Stimulated activated CD8-positive, alpha-beta memory T cell treated with anti-CD3 and anti-CD28 coated beads, Interleukin-4, amount 100 ng/mL, for 4 hours (primary cell): ENCODE results near the gene LRRC18.

Source experiments
- DNase-seq, 2 donors: peaks; one replicate each; pipeline ENCODE4 v3.0.0-alpha.2; 2020; ENCODE audit warnings: low read depth in 2 of 2, low spot score in 1 of 2

Gene LRRC18

GRCh38 chr10:48946891-48947500, 7.4 kb upstream of the LRRC18 start:
- DNase-seq = no peak

DNA sequence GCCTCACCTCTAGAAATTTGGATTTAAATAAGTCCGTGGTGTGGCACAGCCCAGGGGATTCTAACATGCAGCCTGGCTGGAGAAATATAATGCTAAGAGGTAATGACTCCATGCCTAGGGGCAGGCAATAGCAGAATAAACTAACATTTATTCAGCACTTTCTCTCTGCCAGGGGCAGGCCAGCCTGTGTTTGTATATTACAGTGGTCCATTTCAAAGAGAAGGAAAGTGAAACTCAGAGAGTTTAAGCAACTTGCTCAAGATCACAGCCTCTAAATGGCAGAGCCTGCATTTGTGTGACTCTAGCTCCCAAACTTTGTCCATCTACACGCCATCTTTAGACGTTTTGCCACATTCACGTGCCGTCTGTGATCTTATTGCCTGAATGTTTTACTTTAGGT, 6.7 kb upstream of the LRRC18 start:
- no peak for DNase-seq

DNA sequence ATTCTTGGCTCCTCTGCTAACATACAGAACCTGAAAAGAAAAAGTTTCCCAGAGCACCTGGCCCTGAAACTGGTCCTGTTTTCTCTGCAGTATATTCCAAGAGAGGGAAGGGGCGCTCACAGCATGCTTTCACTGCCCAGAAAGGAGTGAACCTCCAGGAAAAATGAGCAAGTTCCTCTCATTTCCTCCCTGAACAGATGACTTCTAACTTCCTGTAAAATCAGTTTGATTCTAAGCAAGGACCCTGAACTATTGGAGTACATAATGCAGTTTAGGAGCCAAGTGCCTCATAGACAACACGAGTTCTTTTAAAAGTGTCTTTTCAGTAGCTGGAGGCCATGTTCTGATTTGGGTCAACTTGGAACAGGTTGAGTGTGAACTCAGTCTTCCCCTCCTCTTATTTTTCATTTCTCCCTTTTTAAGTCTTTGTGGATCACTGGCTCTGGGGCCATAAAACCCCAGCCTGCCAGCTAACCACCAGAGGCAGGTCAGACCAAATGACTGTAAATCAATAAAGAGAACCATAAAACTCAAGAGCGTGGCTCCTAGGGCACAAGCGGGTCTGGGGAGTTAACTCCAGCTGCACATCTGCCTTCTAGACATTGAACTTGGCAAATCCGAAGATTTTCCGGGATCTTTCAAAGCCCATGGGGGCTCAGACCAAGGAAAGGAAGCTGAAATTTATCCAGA, 5.9 kb upstream of the LRRC18 start:
- no peak for DNase-seq

DNA sequence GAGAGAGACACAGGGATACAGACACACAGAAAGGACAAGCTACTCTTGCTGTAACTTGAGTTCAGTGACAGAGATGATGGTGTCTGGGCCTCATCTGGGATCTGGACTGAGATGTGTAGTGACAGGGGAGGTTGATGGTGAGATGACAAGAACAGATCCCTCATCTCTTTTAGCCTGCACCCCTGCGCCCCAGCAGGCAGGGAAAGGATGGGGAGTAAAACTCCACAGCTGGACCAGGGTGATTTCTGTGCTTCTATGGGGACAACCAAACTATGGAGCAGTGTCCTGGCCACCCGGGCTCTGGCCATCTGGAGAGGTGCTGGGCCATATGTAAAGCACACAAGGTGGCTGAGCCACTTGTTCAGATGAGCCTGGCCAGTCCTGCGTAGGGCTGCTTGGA, 4.5 kb upstream of the LRRC18 start:
- DNase-seq = no peak

GRCh38 chr10:48943096-48943495, 3.5 kb upstream of the LRRC18 start:
- no peak for DNase-seq

GRCh38 chr10:48941427-48942075, 1.9 kb upstream of the LRRC18 start:
- DNase-seq = no peak

DNA sequence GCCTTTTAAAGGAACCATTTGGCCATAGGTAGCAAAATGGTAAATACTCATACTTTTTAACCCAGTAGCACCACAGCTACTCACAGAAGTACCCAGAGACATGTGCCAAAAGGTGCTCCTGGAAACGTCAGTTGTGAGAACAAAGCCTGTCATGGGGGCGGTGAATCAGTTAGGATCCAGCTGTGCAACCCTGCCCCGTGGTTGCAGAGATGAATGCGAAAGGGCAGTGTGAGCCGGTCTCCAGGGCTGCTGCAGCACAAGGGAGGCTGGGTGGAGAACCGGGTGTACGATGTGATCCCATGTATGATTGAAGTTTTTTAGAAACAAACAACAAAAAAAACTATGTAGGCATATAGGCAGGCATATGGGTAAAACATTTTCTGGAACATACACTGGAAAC, 1.3 kb upstream of the LRRC18 start:
- no peak for DNase-seq

DNA sequence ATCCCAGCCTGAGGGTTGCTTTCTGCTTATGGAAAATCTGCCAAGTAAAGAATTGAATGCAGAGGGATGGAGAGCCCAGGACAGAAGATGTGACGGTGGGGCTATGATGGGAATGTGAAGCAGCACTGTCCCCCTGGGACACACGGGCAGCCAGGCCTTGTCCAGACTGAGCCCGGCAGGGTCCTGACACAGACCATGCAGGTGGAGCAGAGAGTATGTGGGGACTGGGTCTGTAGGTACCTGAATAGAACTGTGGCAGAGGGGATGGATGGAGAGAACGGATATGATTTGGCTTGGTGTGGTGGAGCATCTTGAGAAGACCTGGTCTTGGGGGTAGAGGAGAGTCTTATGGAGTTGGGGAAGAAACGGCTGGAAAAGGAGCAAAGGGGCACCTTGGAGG, 732 bp upstream of the LRRC18 start:
- DNase-seq = no peak

GRCh38 chr10:48938990-48939536, 577 bp downstream of the LRRC18 start:
- DNase-seq = no peak

DNA sequence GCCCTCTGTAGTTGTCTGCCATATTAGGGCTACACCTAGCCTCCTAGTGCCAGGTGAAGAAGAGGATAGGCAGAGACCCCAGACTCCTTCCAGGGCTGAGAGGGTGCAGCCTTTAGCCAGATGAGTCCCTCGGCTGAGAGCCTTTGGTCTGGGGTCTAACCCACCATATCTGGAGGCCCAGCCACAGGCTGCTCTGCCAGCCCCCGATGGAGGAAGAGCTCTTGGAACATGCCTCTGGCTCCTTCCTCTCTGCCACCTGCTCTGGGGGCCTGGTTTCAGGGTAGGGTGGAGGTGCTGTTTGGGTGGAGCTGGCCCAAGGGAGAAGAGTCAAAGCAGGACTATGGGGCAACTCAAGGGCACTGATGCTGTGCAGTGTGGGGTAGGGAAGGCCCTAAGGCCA, 1.4 kb downstream of the LRRC18 start:
- no peak for DNase-seq

DNA sequence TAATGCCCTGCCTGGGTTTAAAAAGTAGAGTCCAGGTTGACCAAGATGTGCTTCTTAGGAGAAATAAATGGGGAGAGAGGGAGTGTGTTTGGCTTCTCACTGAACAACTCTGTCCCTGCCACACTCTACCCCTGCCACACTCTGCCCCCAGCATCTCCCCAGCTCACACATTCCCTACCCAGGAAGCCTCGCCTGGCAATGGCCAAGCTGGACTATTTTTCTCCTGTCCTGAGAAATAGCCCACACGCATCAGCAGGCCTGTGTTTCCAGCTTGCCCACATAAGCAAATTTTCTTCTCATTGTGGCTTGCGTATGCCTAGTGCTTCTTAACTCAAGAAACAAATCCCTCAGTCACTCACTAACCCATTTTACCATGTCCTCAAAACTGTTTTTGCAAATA, 1.8 kb downstream of the LRRC18 start:
- no peak for DNase-seq

DNA sequence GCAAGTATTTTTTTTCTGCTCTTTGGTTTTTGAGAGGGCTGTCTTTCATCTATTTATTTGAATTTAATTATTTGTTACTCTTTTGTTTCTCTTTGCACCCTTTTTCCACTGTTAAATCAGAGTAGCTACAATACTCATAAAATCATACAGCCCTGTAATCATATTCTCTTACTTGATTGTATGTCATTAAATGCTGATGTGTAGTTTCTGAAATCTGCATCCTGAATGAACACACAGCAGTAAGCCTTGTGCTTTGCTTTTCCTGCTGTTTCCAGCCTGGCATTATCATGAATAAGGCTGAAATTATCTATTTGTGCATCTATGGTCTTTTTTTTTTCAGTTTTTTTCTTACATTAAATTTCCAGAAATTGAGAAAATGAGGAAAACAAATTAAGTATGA, 4.1 kb downstream of the LRRC18 start:
- no peak for DNase-seq

DNA sequence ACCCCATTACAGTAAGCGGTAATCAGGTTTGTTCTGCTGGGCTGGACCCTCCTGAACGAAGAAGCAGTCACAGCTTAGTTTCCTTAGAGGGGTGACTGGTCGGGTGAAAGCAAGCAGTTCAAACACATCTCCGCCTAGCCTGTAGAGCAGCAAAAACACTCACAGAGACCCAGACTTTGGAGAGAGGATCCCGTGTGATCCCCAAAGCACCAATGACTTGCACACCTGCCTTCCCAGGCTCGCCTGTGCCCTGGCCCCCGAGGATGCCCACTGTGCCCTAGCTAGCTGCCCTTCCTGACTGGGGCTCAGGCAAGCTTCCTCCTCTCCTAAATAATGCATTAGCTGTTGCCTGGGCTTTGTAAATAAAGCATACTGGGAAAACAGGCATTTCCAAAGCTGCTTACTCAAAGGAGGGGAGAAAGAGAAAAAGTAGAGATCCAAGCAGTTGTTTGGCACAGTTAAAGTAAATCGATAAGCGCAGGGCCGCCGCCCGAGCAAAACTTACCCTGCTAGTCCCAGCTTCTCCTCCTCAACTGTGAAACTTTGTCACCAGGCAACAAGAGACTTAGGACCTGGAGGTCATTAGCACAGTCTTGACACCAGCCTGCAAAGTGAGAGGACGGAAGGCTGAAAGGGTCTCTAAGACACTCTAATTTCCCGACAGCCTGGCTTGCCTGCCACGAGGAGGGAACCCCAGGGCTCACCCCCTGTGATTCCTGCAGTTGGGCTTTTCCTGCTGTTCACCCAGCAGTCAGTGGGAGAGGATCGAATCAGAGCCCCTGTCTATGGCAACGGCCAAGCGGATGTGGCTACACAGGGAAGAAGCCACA, 4.8 kb downstream of the LRRC18 start:
- DNase-seq = no peak

DNA sequence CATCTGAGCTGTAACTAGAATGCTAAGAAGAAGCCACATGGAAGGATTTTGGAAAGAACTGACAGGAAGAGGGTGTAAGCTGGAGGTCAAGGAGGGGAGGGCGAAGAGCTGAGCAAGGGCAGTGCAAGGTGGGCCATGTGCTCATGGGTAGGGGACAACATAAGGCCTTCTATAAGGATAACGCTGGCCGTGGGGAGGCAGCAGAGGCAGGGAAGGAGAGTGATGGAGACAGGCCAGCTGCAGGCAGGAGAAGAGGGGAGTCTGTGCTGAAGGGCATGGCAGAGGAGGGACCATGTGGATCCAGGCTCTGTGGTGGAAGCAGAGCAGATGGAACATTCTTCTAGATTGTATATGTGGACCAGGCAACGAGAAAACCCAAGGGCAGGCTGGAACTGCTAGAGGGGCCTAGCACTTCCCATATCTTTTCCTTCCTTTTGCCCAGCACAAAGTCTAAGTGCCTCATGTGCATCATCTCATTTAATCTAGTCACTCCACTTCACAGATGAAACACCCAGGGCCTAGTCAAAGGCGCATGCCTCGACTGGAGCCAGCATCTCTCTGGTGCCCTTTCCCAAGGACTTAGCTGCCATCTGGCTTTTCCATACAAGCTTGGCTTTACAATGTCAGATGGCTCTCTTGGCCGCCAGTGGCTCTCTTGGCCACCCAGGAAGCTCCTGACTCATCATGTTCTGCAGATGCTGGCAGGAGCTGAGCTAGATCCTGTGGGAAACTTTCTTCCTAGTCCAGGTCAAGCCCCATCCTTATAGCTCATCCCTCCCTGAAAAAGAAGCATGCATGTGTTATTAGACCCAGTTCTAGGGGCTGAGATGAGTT, 6.6 kb downstream of the LRRC18 start:
- DNase-seq = no peak

DNA sequence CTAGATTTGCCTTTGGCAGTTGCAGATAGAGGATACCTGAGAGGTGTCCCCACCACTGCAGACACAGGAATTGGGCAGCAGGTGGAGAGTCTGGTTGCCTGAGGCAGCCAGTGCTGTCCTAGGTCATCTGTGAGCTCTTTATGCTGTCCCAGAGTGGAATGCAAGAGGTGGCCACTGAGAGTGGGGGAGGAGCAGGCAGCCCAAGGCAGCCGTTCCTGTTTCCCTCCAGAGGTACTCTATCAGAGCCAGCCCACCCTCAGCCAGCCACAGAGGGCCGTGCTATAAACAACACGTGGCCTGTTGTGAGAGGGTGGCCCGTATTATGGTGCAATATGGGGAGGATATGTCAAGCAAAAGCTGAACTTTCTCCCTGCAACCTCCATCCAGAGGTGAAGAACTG, 8.5 kb downstream of the LRRC18 start:
- DNase-seq = no peak

DNA sequence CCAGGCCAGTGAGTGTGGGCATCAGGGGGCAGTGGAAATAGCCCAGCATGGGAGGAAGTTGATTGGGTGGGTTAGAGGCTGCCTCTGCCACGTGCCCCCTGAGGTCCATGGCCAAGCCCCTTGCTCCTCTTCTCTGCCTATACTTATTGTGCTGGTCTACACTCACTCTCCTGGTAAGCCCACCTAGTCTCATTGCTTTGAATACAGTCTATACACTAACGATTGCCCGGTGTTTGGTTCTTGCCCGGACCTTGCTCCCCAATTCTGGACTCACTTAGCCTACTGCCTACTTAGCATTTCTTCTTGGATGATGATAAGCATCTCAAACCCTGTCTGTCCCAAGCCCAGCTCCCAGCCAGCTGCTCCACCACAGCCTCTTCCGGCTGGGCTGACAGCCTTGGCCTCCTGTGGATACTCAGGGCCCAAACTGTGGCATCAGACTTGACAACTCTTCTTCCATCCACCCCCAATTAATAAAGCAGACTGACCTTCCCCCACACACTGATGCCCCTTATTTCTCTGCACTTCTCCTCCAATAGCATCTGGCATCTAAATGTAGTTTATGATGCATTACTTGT, 10.1 kb downstream of the LRRC18 start:
- DNase-seq = no peak

DNA sequence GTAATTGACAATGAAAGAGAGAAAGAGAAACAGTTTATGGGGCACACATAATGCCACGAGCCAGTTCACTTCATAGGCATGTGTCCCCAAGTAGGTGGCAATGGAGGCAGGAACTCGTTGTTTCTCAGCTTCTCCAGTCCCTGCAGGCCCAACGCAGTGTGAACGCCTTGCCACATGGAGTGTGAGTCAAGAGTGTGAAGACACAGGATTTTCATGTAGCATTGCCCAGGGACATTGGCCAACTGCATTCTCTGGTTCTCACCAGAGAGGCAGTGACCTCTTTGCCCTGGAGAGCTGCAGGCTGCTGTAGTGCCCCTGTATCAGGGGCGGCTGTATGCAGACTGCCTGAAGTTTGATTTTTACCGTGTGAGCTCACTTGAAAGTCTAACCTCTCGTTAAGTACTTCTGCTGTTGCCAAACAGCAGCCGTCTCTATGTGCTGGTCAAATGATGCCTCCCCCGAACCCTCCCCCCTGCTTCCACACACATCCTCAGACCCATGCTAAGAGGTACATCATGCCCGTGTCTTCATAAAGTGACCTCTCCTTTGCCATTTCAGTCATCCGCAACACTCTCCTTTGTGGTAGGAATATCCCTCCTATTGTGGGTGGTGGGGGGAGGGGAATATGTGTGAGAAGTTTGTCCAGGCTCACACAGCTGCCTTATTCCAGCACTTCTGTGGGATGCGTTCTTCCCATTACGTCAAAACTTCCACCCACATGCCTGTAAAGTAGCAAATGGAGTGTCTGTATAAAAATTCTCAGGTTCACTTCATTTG, 12.7 kb downstream of the LRRC18 start:
- DNase-seq = no peak

DNA sequence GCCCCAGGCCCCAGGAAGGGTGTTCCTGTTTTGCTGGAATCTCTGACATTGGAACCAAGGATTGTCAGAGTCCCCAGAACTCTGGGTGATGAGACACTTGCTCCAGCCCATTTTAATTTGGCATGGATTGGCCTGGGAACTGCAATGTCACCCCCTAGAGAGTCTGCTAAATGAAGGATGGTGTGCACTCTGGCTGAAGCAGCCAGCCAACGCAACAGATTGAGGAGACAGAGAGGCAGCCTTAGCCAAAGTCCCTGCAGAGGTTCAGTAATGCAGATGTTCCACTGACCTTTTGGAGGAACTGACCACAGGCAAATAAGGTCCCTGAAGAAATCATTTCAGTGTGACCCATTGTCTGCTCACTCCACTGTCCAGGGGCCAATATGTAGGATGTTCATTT, 13.4 kb downstream of the LRRC18 start:
- DNase-seq = no peak

- no peak for DNase-seq
Measured at GRCh38 chr10:48924988-48925387, 14.7 kb downstream of the LRRC18 start.

DNA sequence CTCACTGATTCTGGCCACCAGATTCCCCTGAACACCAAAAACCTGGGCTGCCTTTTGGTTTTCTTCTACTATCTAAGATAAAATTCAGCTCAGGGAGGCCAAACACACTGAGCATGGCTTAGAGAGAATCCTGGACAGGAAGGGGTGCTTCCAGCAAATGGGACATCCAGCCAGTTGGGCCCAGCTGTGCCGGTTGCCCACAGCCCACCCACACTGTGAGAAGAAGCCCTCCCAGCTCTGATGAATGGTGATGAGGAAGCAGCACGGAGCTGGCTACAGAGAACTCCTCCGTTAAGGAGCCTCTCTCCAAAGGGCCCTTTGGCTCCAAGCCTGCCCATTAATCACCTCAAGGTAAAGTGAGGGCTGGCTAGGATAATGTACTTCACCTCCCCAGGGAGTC, 15.9 kb downstream of the LRRC18 start:
- no peak for DNase-seq
